ENCODE measurements around the gene PDLIM1.

Gene PDLIM1

DNA sequence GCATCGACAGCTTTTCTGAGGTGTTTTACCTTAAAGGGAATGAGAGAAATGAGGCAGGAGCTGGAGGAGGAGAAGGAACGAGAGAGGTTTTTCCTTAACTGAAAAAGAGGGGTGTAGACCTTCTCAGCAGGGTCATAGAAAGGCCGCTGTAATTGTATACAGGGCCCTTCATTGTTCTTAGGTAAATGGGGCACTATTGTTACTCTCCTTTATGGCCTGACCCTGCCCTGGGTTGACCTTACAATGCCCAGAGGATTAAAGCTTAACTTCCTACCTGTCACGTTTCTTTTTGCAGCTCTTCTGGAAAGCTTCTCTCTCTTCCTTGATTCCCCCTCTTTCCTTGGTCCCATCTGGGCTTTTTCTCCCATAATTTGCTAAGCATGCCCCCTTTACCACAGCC is 13.7 kb upstream of the PDLIM1 start:
- ATAC-seq = no peak
- TF ChIP-seq, protein P1, sequence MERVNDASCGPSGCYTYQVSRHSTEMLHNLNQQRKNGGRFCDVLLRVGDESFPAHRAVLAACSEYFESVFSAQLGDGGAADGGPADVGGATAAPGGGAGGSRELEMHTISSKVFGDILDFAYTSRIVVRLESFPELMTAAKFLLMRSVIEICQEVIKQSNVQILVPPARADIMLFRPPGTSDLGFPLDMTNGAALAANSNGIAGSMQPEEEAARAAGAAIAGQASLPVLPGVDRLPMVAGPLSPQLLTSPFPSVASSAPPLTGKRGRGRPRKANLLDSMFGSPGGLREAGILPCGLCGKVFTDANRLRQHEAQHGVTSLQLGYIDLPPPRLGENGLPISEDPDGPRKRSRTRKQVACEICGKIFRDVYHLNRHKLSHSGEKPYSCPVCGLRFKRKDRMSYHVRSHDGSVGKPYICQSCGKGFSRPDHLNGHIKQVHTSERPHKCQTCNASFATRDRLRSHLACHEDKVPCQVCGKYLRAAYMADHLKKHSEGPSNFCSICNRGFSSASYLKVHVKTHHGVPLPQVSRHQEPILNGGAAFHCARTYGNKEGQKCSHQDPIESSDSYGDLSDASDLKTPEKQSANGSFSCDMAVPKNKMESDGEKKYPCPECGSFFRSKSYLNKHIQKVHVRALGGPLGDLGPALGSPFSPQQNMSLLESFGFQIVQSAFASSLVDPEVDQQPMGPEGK (CRISPR knock-in tag; IDR thresholded peaks at IDR 0.05; ENCODE audit: borderline replicate concordance) = no peak
- no peak for TF ChIP-seq OSR1 (CRISPR knock-in tag; IDR thresholded peaks at IDR 0.05)
- TF ChIP-seq POU6F1 (CRISPR knock-in tag; IDR thresholded peaks at IDR 0.05; ENCODE audit: borderline replicate concordance, low read depth) = no peak
- TF ChIP-seq ZFP3 (CRISPR knock-in tag; IDR thresholded peaks at IDR 0.05) = no peak
- TF ChIP-seq, protein P2, sequence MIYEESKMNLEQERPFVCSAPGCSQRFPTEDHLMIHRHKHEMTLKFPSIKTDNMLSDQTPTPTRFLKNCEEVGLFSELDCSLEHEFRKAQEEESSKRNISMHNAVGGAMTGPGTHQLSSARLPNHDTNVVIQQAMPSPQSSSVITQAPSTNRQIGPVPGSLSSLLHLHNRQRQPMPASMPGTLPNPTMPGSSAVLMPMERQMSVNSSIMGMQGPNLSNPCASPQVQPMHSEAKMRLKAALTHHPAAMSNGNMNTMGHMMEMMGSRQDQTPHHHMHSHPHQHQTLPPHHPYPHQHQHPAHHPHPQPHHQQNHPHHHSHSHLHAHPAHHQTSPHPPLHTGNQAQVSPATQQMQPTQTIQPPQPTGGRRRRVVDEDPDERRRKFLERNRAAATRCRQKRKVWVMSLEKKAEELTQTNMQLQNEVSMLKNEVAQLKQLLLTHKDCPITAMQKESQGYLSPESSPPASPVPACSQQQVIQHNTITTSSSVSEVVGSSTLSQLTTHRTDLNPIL (CRISPR knock-in tag; IDR thresholded peaks at IDR 0.05; ENCODE audit: low read depth) = no peak
- TF ChIP-seq RARB (CRISPR knock-in tag; IDR thresholded peaks at IDR 0.05) = no peak
- no peak for TF ChIP-seq TSHZ2 (CRISPR knock-in tag; IDR thresholded peaks at IDR 0.05)
- TF ChIP-seq GLIS3 (CRISPR knock-in tag; IDR thresholded peaks at IDR 0.05) = no peak
- no peak for TF ChIP-seq SNAI2 (CRISPR knock-in tag; IDR thresholded peaks at IDR 0.05)
- no peak for TF ChIP-seq PPARA (CRISPR knock-in tag; IDR thresholded peaks at IDR 0.05; ENCODE audit: borderline replicate concordance)
- TF ChIP-seq TCF4 (CRISPR knock-in tag; IDR thresholded peaks at IDR 0.05; ENCODE audit: borderline replicate concordance) = no peak
- TF ChIP-seq ZC3H10 (CRISPR knock-in tag; IDR thresholded peaks at IDR 0.05) = no peak
- TF ChIP-seq CSDC2 (CRISPR knock-in tag; IDR thresholded peaks at IDR 0.05) = no peak
- no peak for TF ChIP-seq ZFP30 (CRISPR knock-in tag; IDR thresholded peaks at IDR 0.05)
- TF ChIP-seq, protein P3, sequence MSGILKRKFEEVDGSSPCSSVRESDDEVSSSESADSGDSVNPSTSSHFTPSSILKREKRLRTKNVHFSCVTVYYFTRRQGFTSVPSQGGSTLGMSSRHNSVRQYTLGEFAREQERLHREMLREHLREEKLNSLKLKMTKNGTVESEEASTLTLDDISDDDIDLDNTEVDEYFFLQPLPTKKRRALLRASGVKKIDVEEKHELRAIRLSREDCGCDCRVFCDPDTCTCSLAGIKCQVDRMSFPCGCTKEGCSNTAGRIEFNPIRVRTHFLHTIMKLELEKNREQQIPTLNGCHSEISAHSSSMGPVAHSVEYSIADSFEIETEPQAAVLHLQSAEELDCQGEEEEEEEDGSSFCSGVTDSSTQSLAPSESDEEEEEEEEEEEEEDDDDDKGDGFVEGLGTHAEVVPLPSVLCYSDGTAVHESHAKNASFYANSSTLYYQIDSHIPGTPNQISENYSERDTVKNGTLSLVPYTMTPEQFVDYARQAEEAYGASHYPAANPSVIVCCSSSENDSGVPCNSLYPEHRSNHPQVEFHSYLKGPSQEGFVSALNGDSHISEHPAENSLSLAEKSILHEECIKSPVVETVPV (CRISPR knock-in tag; IDR thresholded peaks at IDR 0.05) = no peak
- TF ChIP-seq TOX (CRISPR knock-in tag; IDR thresholded peaks at IDR 0.05; ENCODE audit: borderline replicate concordance) = no peak

- ATAC-seq = no peak
- TF ChIP-seq ZNF70 (CRISPR knock-in tag; IDR thresholded peaks at IDR 0.05) (no peak), PPARA (CRISPR knock-in tag; IDR thresholded peaks at IDR 0.05; ENCODE audit: borderline replicate concordance) (no peak), POU6F1 (CRISPR knock-in tag; IDR thresholded peaks at IDR 0.05; ENCODE audit: borderline replicate concordance, low read depth) (no peak), SNAI2 (CRISPR knock-in tag; IDR thresholded peaks at IDR 0.05) (no peak), RARB (CRISPR knock-in tag; IDR thresholded peaks at IDR 0.05) (no peak), ZFP3 (CRISPR knock-in tag; IDR thresholded peaks at IDR 0.05) (no peak), TCF4 (CRISPR knock-in tag; IDR thresholded peaks at IDR 0.05; ENCODE audit: borderline replicate concordance) (no peak), ESRRG (CRISPR knock-in tag; IDR thresholded peaks at IDR 0.05) (no peak), TSHZ2 (CRISPR knock-in tag; IDR thresholded peaks at IDR 0.05) (no peak), ZNF8 (CRISPR knock-in tag; IDR thresholded peaks at IDR 0.05) (no peak), ZNF565 (CRISPR knock-in tag; conservative IDR thresholded peaks at IDR 0.05; ENCODE audit: low read depth) (no peak), ZC3H10 (CRISPR knock-in tag; IDR thresholded peaks at IDR 0.05) (no peak)
- TF ChIP-seq, protein P1 (CRISPR knock-in tag; IDR thresholded peaks at IDR 0.05; ENCODE audit: borderline replicate concordance) = no peak
Measured at GRCh38 chr10:95303950-95304349, 13.1 kb upstream of the PDLIM1 start.
